Neutrophil (primary cell): ENCODE results near the gene IFNLR1.

ENCODE experiments used
- H3K27ac ChIP-seq: fragments of 200-600 bp; sonication (generic); 2 replicates; pipeline ENCODE4 v1.5.1; 2016; ENCODE audit warnings: mild to moderate bottlenecking, moderate library complexity
- H3K27me3 ChIP-seq: fragments of 200-600 bp; sonication (generic); 2 replicates; pipeline ENCODE4 v1.6.0; 2016; ENCODE audit warnings: mild to moderate bottlenecking
- H3K36me3 ChIP-seq: fragments of 200-600 bp; sonication (generic); 2 replicates; pipeline ENCODE4 v1.5.1; 2017
- H3K4me1 ChIP-seq, 2 experiments: fragments of 200-600 bp in 1 of 2; sonication (generic) in 1 of 2; 1 replicate in 1 of 2; 2 replicates in 1 of 2; pipeline versions ENCODE4 v1.5.1 to v1.6.1; 2013 to 2016; ENCODE audit warnings: low read depth in 1 of 2, low read length in 1 of 2, mild to moderate bottlenecking in 1 of 2, moderate library complexity in 1 of 2; ENCODE audit not compliant: control insufficient read depth in 1 of 2, insufficient read depth in 1 of 2
- H3K4me3 ChIP-seq, 2 experiments: fragments of 200-600 bp in 1 of 2; sonication (generic) in 1 of 2; 1 replicate in 1 of 2; 2 replicates in 1 of 2; pipeline ENCODE4 v1.5.1; 2013 to 2016; ENCODE audit warnings: low read depth in 1 of 2, low read length in 1 of 2, mild to moderate bottlenecking in 1 of 2, moderate library complexity in 1 of 2
- H3K9me3 ChIP-seq: fragments of 200-600 bp; sonication (generic); 2 replicates; pipeline ENCODE4 v1.5.1; 2016
- TF ChIP-seq, protein P1 (sequence below): fragments of 200-600 bp; sonication (generic); IDR thresholded peaks from 2 replicates; pipeline ENCODE4 v1.5.1; 2016; ENCODE audit warnings: antibody characterized with exemption

Gene IFNLR1

DNA sequence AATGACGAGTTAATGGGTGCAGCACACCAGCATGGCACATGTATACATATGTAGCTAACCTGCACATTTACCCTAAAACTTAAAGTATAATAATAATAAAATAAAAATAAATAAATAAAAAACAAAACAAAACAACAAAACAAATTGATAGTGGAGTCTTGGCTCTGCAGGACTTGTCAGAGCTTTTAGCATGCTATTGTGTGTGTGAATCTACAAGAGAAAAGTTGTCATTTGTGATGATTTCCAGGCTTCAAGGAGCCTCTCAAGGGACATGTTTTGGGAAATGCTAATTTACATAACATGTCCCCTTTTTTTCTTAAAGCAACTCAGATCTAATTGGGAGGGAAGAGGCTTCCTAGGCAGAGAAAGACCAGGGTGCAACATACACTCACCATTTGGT lies 53.3 kb downstream of the IFNLR1 start:
- TF ChIP-seq, protein P1, sequence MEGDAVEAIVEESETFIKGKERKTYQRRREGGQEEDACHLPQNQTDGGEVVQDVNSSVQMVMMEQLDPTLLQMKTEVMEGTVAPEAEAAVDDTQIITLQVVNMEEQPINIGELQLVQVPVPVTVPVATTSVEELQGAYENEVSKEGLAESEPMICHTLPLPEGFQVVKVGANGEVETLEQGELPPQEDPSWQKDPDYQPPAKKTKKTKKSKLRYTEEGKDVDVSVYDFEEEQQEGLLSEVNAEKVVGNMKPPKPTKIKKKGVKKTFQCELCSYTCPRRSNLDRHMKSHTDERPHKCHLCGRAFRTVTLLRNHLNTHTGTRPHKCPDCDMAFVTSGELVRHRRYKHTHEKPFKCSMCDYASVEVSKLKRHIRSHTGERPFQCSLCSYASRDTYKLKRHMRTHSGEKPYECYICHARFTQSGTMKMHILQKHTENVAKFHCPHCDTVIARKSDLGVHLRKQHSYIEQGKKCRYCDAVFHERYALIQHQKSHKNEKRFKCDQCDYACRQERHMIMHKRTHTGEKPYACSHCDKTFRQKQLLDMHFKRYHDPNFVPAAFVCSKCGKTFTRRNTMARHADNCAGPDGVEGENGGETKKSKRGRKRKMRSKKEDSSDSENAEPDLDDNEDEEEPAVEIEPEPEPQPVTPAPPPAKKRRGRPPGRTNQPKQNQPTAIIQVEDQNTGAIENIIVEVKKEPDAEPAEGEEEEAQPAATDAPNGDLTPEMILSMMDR: no peak
- Histone ChIP-seq H3K27ac (no peak overlapping the region), H3K9me3 (peaks cover 6% of the 10 kb centered on the region), H3K4me1 (no peaks in the 10 kb centered on the region), H3K36me3 (no peaks in the 10 kb centered on the region), H3K27me3 (no peaks in the 10 kb centered on the region), H3K4me3 (no peak overlapping the region)

DNA sequence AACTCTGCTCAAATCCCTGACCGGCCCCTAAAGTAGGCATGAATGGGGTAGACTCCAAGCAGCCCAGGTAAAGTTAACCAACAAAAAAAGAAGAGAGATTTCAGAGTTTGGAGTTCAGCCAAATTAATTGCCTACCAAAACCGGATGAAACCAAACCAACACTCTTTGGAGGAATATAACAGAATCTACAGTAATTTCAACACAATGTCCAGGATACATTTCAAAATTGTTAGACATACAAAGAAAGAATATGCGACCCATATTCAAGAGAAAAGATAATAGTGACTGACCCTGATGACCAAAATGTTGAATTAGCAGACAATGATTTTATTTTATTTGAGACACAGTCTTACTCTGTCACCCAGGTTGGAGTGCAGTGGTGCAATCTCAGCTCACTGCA lies 56.7 kb downstream of the IFNLR1 start:
- Histone ChIP-seq H3K27me3 (no peaks in the 10 kb centered on the region), H3K36me3 (no peaks in the 10 kb centered on the region), H3K4me3 (no peak overlapping the region), H3K4me1 (no peaks in the 10 kb centered on the region), H3K27ac (no peak overlapping the region), H3K9me3 (peaks cover 6% of the 10 kb centered on the region)
- TF ChIP-seq, protein P1: no peak

DNA sequence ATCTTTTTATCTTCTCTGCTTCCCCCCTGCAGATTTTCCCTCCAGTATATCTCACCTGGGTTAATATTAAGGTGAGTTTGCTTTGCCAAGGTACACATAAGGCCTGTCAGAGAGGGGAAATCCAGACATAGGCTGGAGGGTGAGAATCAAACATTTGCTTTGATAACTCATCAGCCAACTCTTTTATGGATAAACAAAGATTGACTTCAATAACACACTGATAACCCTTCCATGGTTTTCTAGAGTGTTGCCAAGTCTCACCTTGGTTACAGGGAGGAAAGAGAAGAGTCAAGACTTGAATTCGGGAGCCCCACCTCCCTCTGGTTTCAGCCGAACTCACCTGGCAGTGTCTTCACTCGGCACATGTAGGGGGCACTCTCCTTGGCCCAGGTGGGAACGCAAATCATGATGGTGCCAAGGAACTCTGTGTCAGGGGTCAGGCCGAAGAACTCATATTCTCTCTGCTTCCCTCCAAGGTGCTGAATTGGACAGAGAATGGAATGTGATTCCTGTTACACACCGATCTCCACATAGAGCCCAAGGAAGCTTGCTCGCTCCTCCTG lies 59.2 kb downstream of the IFNLR1 start:
- Histone ChIP-seq H3K4me1 (no peaks in the 10 kb centered on the region), H3K9me3 (peaks cover 6% of the 10 kb centered on the region), H3K27ac (no peak overlapping the region), H3K36me3 (no peaks in the 10 kb centered on the region), H3K4me3 (no peak overlapping the region), H3K27me3 (no peaks in the 10 kb centered on the region)
- TF ChIP-seq, protein P1: no peak

DNA sequence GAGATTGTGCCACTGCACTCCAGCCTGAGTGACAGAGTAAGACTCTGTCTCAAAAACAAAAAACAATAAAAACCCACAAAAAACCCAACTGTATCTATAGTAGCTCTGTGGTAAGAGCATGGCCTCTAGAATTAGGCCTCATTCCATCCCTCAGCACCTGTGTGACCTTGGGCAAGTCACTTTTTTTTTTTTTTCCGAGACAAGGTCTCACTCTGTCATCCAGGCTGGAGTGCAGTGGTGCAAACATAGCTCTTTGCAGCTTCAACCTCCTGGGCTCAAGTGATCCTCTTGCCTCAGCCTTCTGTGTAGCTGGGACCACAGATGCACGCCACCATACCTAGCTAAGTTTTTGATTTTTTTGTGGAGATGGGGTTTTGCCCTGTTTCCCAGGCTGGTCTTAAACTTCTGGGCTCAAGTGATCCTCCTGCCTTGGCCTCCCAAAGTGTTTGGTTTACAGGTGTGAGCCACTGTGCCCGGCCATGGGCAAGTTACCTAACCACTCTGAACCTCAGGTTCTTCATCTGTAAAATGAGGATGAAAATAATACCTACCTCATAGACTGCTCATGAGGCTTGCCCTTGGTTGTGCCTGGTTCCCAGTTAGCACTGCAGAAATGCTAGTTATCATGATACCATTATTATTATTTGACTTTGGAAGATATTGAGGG lies 59.8 kb downstream of the IFNLR1 start:
- peaks cover 6% of the 10 kb centered on the region for H3K9me3 ChIP-seq
- no peak overlapping the region for H3K27ac ChIP-seq
- no peaks in the 10 kb centered on the region for H3K36me3 ChIP-seq
- no peaks in the 10 kb centered on the region for H3K4me1 ChIP-seq
- H3K27me3 ChIP-seq: no peaks in the 10 kb centered on the region
- TF ChIP-seq, protein P1: no peak
- no peak overlapping the region for H3K4me3 ChIP-seq

DNA sequence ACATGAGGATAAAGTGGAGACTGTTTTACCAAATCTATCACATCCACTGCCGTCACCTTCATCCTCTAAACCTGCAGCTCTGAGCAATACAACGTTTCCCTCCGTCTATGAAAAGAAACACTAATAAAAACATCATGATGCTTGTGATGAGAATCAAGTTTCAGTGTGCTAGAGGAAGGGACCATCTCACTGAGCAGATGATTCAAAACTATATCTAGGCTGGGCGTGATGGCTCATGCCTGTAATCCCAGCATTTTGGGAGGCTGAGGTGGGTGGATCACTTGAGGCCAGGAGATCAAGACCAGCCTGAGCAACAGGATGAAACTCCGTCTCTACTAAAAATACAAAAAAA lies 60.4 kb downstream of the IFNLR1 start:
- TF ChIP-seq, protein P1: no peak
- Histone ChIP-seq H3K4me3 (no peak overlapping the region), H3K27ac (no peak overlapping the region), H3K27me3 (no peaks in the 10 kb centered on the region), H3K9me3 (peaks cover 6% of the 10 kb centered on the region), H3K4me1 (no peaks in the 10 kb centered on the region), H3K36me3 (no peaks in the 10 kb centered on the region)
